Ovary (tissue), 3 donors: Measurements from ENCODE around the gene CGN.

Experiments used
- CTCF ChIP-seq, 3 donors: fragments of 450-650 bp in 2 of 3; fragments of 200-600 bp in 1 of 3; IDR thresholded peaks; one replicate each; pipeline versions ENCODE4 v1.5.1 to v1.8.0; 2016 to 2022; ENCODE audit warnings: antibody characterized with exemption in 3 of 3, mild to moderate bottlenecking in 1 of 3
- POLR2A ChIP-seq: fragments of 450-650 bp; IDR thresholded peaks from one replicate; pipeline ENCODE4 v1.6.1; 2017; ENCODE audit warnings: antibody characterized with exemption, mild to moderate bottlenecking, moderate library complexity
- donor health status: DM: no; HTN: no; CAD: no.

GRCh38 chr1:151583796-151584195, 72.6 kb downstream of the CGN start:
- TF ChIP-seq CTCF (IDR thresholded peaks at IDR 0.05) = no peak
- no peak for TF ChIP-seq POLR2A
